Mesenchymal stem cell (in vitro differentiated cells and primary cell): ENCODE data around the gene ZDHHC7.
"Not testable (repeated sequence)": the region's sequence is repeated elsewhere in the genome, so short reads cannot be mapped to it uniquely, and the experiment has no call there.

ENCODE experiments used
- DNase-seq: peaks from one replicate; pipeline ENCODE4 v3.0.0-alpha.2; 2013
- H2AFZ ChIP-seq: one replicate; pipeline ENCODE4 v1.6.1; 2013; ENCODE audit warnings: low read depth, mild to moderate bottlenecking, control low read depth, inconsistent platforms, low read length, moderate library complexity
- H2AK5ac ChIP-seq: 2 replicates; pipeline ENCODE4 v1.6.1; 2013; ENCODE audit warnings: low read length, moderate library complexity, mild to moderate bottlenecking, inconsistent platforms; ENCODE audit not compliant: severe bottlenecking
- H2BK120ac ChIP-seq: one replicate; pipeline ENCODE4 v1.6.1; 2013; ENCODE audit warnings: low read depth, mild to moderate bottlenecking, inconsistent platforms, low read length, moderate library complexity
- H2BK12ac ChIP-seq, 2 experiments: one replicate each; pipeline ENCODE4 v1.6.1; 2013; ENCODE audit warnings: inconsistent platforms in 2 of 2, low read length in 2 of 2, mild to moderate bottlenecking in 2 of 2, moderate library complexity in 2 of 2, control low read depth in 1 of 2
- H2BK15ac ChIP-seq: one replicate; pipeline ENCODE4 v1.6.1; 2013; ENCODE audit warnings: mild to moderate bottlenecking, low read depth, inconsistent platforms; ENCODE audit not compliant: poor library complexity, severe bottlenecking
- H2BK5ac ChIP-seq: 2 replicates; pipeline ENCODE4 v1.6.1; 2013; ENCODE audit warnings: low read depth, mild to moderate bottlenecking, low read length, control low read depth, inconsistent platforms; ENCODE audit not compliant: poor library complexity, severe bottlenecking
- H3K14ac ChIP-seq, 2 experiments: one replicate each; pipeline ENCODE4 v1.6.1; 2013; ENCODE audit warnings: inconsistent platforms in 2 of 2, low read length in 2 of 2, control low read depth in 1 of 2, mild to moderate bottlenecking in 1 of 2, moderate library complexity in 1 of 2
- H3K18ac ChIP-seq, 2 experiments: one replicate each; pipeline ENCODE4 v1.6.1; 2013; ENCODE audit warnings: inconsistent platforms in 2 of 2, low read length in 2 of 2, control low read depth in 1 of 2, low read depth in 1 of 2, mild to moderate bottlenecking in 1 of 2
- H3K23ac ChIP-seq, 2 experiments: one replicate each; pipeline ENCODE4 v1.6.1; 2013; ENCODE audit warnings: inconsistent platforms in 2 of 2, low read length in 2 of 2, mild to moderate bottlenecking in 2 of 2, moderate library complexity in 2 of 2, control low read depth in 1 of 2
- H3K27ac ChIP-seq: 2 replicates; pipeline ENCODE4 v1.5.1; 2013; ENCODE audit warnings: mild to moderate bottlenecking, moderate library complexity, low read length, control low read depth, inconsistent platforms; ENCODE audit not compliant: poor library complexity, severe bottlenecking
- H3K27me3 ChIP-seq, 2 experiments: 2 replicates each; pipeline versions ENCODE4 v1.6.1 to v1.7.0; 2013; ENCODE audit warnings: low read length in 2 of 2, mild to moderate bottlenecking in 2 of 2, moderate library complexity in 2 of 2, control low read depth in 1 of 2, inconsistent platforms in 1 of 2; ENCODE audit not compliant: control insufficient read depth in 1 of 2, insufficient read depth in 1 of 2
- H3K36me3 ChIP-seq, 2 experiments: 2 replicates each; pipeline versions ENCODE4 v1.6.1 to v1.7.0; 2013; ENCODE audit warnings: low read length in 2 of 2, control low read depth in 1 of 2, inconsistent platforms in 1 of 2, low read depth in 1 of 2, mild to moderate bottlenecking in 1 of 2; ENCODE audit not compliant: insufficient read depth in 2 of 2, control insufficient read depth in 1 of 2
- H3K4ac ChIP-seq, 2 experiments: one replicate each; pipeline ENCODE4 v1.6.1; 2013; ENCODE audit warnings: inconsistent platforms in 2 of 2, low read length in 2 of 2, mild to moderate bottlenecking in 2 of 2, moderate library complexity in 2 of 2, control low read depth in 1 of 2, low read depth in 1 of 2
- H3K4me1 ChIP-seq: 2 replicates; pipeline ENCODE4 v1.6.1; 2013; ENCODE audit warnings: low read depth, low read length, control low read depth; ENCODE audit not compliant: control insufficient read depth, insufficient read depth
- H3K4me2 ChIP-seq: 2 replicates; pipeline ENCODE4 v1.6.1; 2013; ENCODE audit warnings: low read length, mild to moderate bottlenecking, inconsistent platforms; ENCODE audit not compliant: poor library complexity, severe bottlenecking
- H3K4me3 ChIP-seq, 2 experiments: 2 replicates each; pipeline versions ENCODE4 v1.5.1 to v1.7.0; 2013; ENCODE audit warnings: low read length in 2 of 2, mild to moderate bottlenecking in 2 of 2, control low read depth in 1 of 2, low read depth in 1 of 2; ENCODE audit not compliant: insufficient read depth in 1 of 2
- H3K79me1 ChIP-seq: replicated peaks from 2 replicates; pipeline ENCODE4 v1.6.1; 2013; ENCODE audit warnings: mild to moderate bottlenecking, control low read depth, low read length, inconsistent platforms; ENCODE audit not compliant: poor library complexity, severe bottlenecking
- H3K9ac ChIP-seq: 2 replicates; pipeline ENCODE4 v1.7.0; 2013; ENCODE audit warnings: mild to moderate bottlenecking, low read length, moderate library complexity
- H3K9me3 ChIP-seq: 2 replicates; pipeline ENCODE4 v1.7.0; 2013; ENCODE audit warnings: mild to moderate bottlenecking, low read length; ENCODE audit not compliant: control insufficient read depth
- H4K8ac ChIP-seq: one replicate; pipeline ENCODE4 v1.6.1; 2013; ENCODE audit warnings: inconsistent platforms, mild to moderate bottlenecking, low read length, moderate library complexity
- H4K91ac ChIP-seq: one replicate; pipeline ENCODE4 v1.6.1; 2013; ENCODE audit warnings: mild to moderate bottlenecking, low read length, inconsistent platforms
- WGBS: methylation state at CpG from one replicate; pipeline ENCODE4 v1.1.7; 2013; ENCODE audit warnings: mixed read lengths; 5-methylcytosine and 5-hydroxymethylcytosine counted together

ZDHHC7 gene

DNA sequence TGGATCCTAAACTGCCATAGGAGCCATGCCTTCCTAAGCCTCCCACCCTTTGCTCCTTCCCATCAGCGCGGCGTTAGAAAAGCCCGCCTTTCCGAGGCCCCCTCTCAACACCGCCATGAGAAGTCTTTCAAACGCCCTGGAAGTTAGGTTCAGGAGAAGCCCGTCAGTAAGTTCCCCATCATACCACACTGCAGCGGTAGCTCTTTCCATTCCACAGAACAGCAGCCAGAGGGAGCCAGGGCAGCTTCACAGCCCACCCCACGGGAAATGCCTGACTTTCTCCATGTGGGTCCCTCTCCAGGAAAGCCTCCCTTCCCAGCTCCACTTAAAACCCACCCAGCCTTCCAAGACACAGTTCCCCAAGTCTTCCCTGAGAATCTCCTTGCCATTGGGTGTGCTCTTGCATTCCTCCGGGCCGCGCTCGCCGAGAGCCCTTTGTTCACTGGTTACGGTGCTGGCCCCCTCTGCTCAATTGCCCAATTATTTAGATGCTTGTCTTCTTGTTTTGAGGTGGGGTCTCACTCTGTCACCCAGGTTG is 44.9 kb upstream of the ZDHHC7 start:
- H3K27me3 ChIP-seq, result no peaks in the 10 kb centered on the region
- H2AFZ ChIP-seq, result no peak overlapping the region
- no peak overlapping the region for H2AK5ac ChIP-seq
- H2BK12ac ChIP-seq, result peak overlapping the region; percentile 3 to 20
- H3K27ac ChIP-seq, result no peak overlapping the region
- H4K8ac ChIP-seq, result peak overlapping the region; percentile 43
- H3K18ac ChIP-seq, result peak overlapping the region; percentile 11 to 47
- 77% methylated on average over 16 of the region's 16 CpGs for WGBS
- H3K79me1 ChIP-seq, result peaks cover 2% of the 10 kb centered on the region
- H4K91ac ChIP-seq, result peak overlapping the region; percentile 79
- no peak overlapping the region for H3K23ac ChIP-seq
- H3K4ac ChIP-seq, result peak overlapping the region in 1 of 2 experiments; percentile 1
- peak overlapping the region in 1 of 2 experiments; percentile 5 for H3K14ac ChIP-seq
- peaks cover 7% of the 10 kb centered on the region for H3K4me1 ChIP-seq
- peak overlapping the region; percentile 45 for H2BK120ac ChIP-seq
- H3K9me3 ChIP-seq, result no peaks in the 10 kb centered on the region
- no peak overlapping the region for H2BK5ac ChIP-seq
- peak overlapping the region; percentile 82 for H3K9ac ChIP-seq
- H2BK15ac ChIP-seq, result peak overlapping the region; percentile 78
- peak; percentile 65 for DNase-seq
- peak overlapping the region in 1 of 2 experiments; percentile 71 for H3K4me3 ChIP-seq
- no peak overlapping the region for H3K4me2 ChIP-seq
- H3K36me3 ChIP-seq, result peaks cover 0 to 3% of the 10 kb centered on the region in 2 experiments

DNA sequence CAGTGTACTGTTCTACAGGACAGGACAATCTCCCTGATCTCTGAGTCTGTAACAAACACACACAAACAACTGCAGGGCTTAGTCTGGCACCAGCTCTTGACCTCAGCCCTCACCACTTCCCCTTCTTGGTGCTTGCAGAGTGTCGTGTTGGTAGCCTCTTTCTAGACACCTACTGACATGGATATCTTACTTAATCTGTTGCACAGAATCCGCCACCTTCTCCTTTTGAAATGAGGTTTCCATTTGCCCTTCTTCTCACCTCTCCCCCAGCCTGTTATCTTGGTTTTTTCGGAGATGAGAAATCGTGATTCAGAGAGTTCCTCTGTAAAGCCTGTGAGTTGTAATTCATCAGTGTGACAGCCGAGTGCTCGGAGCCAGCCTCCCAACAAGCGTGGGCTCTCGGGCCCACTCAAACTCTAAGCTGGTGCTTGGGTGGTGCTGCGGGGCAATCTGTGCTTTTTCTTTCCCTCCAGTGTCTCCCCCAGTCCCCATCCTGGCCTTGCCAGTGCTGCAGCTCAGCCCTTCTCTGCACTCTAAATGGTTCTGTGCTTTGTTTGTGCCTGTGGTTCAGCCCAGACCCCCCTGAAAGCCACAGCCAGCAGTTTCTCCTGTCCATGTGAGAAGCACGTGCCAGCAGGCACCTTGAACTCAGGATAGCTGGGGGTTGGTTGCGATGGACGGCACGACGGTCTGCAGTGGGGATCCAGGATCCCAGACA is 44.3 kb upstream of the ZDHHC7 start:
- peaks cover 0 to 3% of the 10 kb centered on the region in 2 experiments for H3K36me3 ChIP-seq
- H2BK15ac ChIP-seq, result peak overlapping the region; percentile 78
- H2BK120ac ChIP-seq, result peak overlapping the region; percentile 45
- H3K4ac ChIP-seq, result peak overlapping the region in 1 of 2 experiments; percentile 1
- H3K79me1 ChIP-seq, result peaks cover 2% of the 10 kb centered on the region
- H3K14ac ChIP-seq, result peak overlapping the region in 1 of 2 experiments; percentile 5
- peak overlapping the region in 1 of 2 experiments; percentile 60 for H3K23ac ChIP-seq
- H4K8ac ChIP-seq, result peak overlapping the region; percentile 43
- DNase-seq, result peak; percentile 91
- H2BK12ac ChIP-seq, result peak overlapping the region; percentile 3 to 20
- H2BK5ac ChIP-seq, result no peak overlapping the region
- H3K27me3 ChIP-seq, result no peaks in the 10 kb centered on the region
- 29% methylated on average over 13 of the region's 14 CpGs for WGBS
- peak overlapping the region; percentile 82 for H3K9ac ChIP-seq
- no peak overlapping the region for H2AFZ ChIP-seq
- H3K9me3 ChIP-seq, result no peaks in the 10 kb centered on the region
- H4K91ac ChIP-seq, result peak overlapping the region; percentile 79
- peak overlapping the region in 1 of 2 experiments; percentile 71 for H3K4me3 ChIP-seq
- no peak overlapping the region for H2AK5ac ChIP-seq
- H3K27ac ChIP-seq, result peak overlapping the region; percentile 13
- peak overlapping the region; percentile 11 to 47 for H3K18ac ChIP-seq
- H3K4me1 ChIP-seq, result peaks cover 9% of the 10 kb centered on the region
- no peak overlapping the region for H3K4me2 ChIP-seq

DNA sequence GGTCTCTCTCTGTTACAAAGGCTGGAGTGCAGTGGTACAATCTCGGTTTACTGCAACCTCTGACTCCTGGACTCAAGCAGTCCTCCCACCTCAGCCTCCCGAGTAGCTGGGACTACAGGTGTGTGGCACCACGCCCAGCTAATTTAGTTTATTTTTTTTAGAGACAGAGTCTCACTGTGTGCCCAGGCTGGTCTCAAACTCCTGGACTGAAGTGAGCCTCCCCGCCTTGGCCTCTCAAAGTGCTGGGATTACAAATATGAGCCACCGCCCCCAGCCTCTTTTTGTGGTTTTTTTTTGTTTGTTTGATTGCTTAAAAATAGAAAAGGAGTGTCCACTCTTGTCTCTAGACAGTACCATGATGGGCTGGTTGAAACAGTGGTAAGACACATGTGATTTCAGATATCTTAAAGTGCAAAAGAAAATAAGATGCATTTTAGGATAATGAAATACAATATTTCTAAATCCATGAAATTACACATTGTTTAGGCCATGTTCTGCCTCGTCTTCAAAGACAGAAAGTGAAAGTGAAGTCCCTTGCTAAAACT is 43.7 kb upstream of the ZDHHC7 start:
- Histone ChIP-seq H2BK12ac (no peak overlapping the region), H2BK120ac (peak overlapping the region; percentile 66), H4K91ac (no peak overlapping the region), H3K14ac (no peak overlapping the region), H2BK15ac (no peak overlapping the region), H3K4me1 (peaks cover 10% of the 10 kb centered on the region), H3K9ac (peak overlapping the region; percentile 82), H3K27me3 (no peaks in the 10 kb centered on the region), H4K8ac (no peak overlapping the region), H3K79me1 (peaks cover 2% of the 10 kb centered on the region), H3K4me2 (no peak overlapping the region), H3K36me3 (peaks cover 0 to 3% of the 10 kb centered on the region in 2 experiments), H3K23ac (no peak overlapping the region), H2AFZ (no peak overlapping the region), H3K9me3 (no peaks in the 10 kb centered on the region), H2AK5ac (no peak overlapping the region), H3K27ac (no peak overlapping the region), H3K4me3 (peak overlapping the region in 1 of 2 experiments; percentile 71), H3K4ac (peak overlapping the region in 1 of 2 experiments; percentile 19), H3K18ac (peak overlapping the region in 1 of 2 experiments; percentile 45), H2BK5ac (no peak overlapping the region)
- 46% methylated on average over 6 of the region's 6 CpGs for WGBS
- DNase-seq, result no peak

DNA sequence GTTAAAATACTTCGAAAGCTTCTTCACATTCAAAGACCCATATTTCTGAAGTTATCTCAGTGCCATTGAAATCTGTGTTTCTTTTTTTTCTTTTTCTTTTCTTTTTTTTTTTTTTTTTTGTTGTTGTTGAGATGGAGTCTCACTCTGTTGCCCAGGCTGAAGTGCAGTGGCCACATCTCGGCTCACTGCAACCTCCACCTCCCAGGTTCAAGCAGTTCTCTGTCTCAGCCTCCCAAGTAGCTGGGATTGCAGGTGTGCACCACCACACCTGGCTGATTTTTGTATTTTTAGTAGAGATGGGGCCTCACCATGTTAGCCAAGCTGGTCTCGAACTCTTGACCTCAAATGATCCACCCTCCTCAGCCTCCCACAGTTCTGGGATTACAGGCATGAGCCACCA is 43.0 kb upstream of the ZDHHC7 start:
- not testable (repeated sequence) for H2AFZ ChIP-seq, H2AK5ac ChIP-seq, H3K79me1 ChIP-seq, H3K14ac ChIP-seq, H3K27ac ChIP-seq, H3K36me3 ChIP-seq, H3K4ac ChIP-seq, H3K4me3 ChIP-seq, DNase-seq, H2BK15ac ChIP-seq, H2BK120ac ChIP-seq, H3K4me2 ChIP-seq, H3K9me3 ChIP-seq, H2BK5ac ChIP-seq, H3K27me3 ChIP-seq, H3K23ac ChIP-seq, H3K9ac ChIP-seq
- Histone ChIP-seq H3K4me1 (peaks cover 10% of the 10 kb centered on the region), H3K18ac (peak overlapping the region in 1 of 2 experiments; percentile 45), H4K91ac (peak overlapping the region; percentile 66), H2BK12ac (peak overlapping the region in 1 of 2 experiments; percentile 85), H4K8ac (peak overlapping the region; percentile 67)
- WGBS, result 97% methylated on average over 2 of the region's 3 CpGs
